GM04504 (cell line): ENCODE results near the gene ASB1.
"Not testable (repeated sequence)": the region's sequence is repeated elsewhere in the genome, so short reads cannot be mapped to it uniquely, and the experiment has no call there.

Source experiments
- DNase-seq: peaks from one replicate; pipeline ENCODE4 v3.0.0-alpha.2; 2012; ENCODE audit warnings: low read depth

Gene ASB1

GRCh38 chr2:238423561-238424312 is 3.0 kb upstream of the ASB1 start:
- DNase-seq = no peak

- no peak for DNase-seq
Measured at GRCh38 chr2:238424313-238424700, 2.4 kb upstream of the ASB1 start.

- no peak for DNase-seq
Measured at GRCh38 chr2:238425505-238425978, 1.2 kb upstream of the ASB1 start.

GRCh38 chr2:238425979-238426567 is 654 bp upstream of the ASB1 start:
- no peak for DNase-seq

- DNase-seq = no peak
Measured at GRCh38 chr2:238427435-238428162, 872 bp downstream of the ASB1 start.

- DNase-seq = no peak
Measured at GRCh38 chr2:238428866-238429265, 2.1 kb downstream of the ASB1 start.

GRCh38 chr2:238430781-238431180 is 4.1 kb downstream of the ASB1 start:
- no peak for DNase-seq

GRCh38 chr2:238431456-238431855 is 4.7 kb downstream of the ASB1 start:
- DNase-seq = no peak

- DNase-seq = no peak
Measured at GRCh38 chr2:238433300-238433915, 6.7 kb downstream of the ASB1 start.

GRCh38 chr2:238433941-238434845 is 7.5 kb downstream of the ASB1 start:
- peak; percentile 78 for DNase-seq

- no peak for DNase-seq
Measured at GRCh38 chr2:238434846-238435751, 8.4 kb downstream of the ASB1 start.

- no peak for DNase-seq
Measured at GRCh38 chr2:238435752-238436096, 9.0 kb downstream of the ASB1 start.

- peak; percentile 63 for DNase-seq
Measured at GRCh38 chr2:238438856-238439849, 12.4 kb downstream of the ASB1 start.

- DNase-seq = no peak
Measured at GRCh38 chr2:238439917-238440316, 13.2 kb downstream of the ASB1 start.

GRCh38 chr2:238440331-238440730 is 13.6 kb downstream of the ASB1 start:
- DNase-seq = no peak

- no peak for DNase-seq
Measured at GRCh38 chr2:238440767-238441166, 14.0 kb downstream of the ASB1 start.

GRCh38 chr2:238441262-238442114 is 14.8 kb downstream of the ASB1 start:
- no peak for DNase-seq

- DNase-seq = not testable (repeated sequence)
Measured at GRCh38 chr2:238442257-238442656, 15.5 kb downstream of the ASB1 start.
